HG03060 (cell line): Measurements from ENCODE around the gene DHDH.

Experiments used
- ATAC-seq: cut with Tn5 transposase; IDR thresholded peaks from one replicate; pipeline ENCODE4 v1.9.1; 2021; ENCODE audit warnings: low read depth, moderate number of reproducible peaks; ENCODE audit not compliant: unreplicated experiment

The DHDH gene

DNA sequence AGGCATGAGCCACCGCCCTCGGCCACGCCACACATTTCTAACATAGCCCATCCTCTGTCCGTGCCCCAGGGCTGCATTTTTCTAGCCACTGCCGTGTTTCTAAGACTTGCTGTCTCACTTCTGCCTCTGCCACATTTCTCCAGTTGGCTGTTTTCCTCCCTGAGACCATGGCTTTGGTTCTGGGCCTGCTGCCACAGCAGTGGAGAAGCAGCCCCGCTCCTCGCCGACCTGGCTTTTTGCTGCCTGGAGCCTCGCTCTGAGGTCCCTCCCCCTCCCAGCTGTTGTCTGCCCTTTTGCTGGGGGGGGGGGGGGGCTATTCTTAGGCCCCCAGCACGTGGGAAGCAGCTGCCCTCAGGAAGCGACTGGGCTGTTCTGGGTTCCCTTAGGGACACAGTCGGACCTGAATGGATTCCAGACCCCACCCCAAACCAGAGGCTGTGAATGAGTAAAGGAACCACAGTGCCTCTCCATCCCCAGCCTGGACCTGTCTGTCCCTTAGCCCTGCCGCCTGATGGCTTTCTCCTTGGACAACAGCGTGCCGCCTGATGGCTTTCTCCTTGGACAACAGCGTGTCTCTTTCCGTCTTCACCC lies 56.3 kb downstream of the DHDH start:
- no peak for ATAC-seq

DNA sequence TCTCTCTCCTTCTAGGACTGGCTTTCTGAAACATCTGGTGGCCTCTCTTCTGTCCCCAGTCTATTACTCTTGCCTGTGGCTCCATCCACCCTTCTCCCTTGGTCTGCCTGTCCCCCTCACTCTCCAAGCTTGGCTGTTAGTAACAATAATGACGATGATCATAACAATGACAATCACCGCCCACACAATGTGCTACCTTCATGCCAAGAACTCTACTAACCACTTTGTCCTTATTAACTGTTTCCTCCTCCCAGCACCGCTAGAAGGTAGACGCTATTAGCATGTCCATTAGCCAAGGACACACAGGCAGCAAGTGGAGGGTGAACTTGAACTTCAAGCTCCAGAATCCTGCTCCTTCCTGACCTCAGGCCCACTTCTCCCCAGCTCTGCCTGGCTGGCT lies 56.9 kb downstream of the DHDH start:
- ATAC-seq: no peak

DNA sequence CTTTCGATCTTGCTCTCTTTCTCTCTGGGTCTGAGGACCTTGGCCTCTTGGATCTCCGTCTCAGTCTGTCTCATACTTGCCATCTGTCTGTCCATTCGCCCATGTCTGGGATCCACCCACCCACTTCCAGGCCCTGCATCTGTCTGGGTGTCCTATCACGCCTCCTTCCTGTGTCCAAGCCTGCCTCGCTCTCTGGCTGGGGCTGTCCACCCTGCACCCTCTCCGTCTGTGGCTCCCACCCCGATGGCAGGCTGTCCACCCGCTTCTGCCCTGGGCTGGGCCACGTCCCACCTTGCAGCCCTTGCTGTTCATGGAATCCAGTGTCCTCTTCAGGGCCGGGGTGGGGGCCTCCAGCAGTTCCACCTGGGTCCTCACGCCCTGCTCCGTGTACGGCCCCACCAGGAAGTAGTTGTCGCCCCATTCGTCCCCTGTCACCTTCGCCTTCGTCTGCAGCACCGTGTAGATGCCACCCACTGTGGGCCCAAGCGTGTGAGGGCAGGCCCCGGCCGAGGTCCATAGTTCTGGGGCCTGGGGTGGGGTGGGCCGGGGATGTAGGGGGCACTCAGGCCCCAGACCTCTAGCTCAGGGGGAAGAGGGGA lies 57.6 kb downstream of the DHDH start:
- ATAC-seq: no peak

DNA sequence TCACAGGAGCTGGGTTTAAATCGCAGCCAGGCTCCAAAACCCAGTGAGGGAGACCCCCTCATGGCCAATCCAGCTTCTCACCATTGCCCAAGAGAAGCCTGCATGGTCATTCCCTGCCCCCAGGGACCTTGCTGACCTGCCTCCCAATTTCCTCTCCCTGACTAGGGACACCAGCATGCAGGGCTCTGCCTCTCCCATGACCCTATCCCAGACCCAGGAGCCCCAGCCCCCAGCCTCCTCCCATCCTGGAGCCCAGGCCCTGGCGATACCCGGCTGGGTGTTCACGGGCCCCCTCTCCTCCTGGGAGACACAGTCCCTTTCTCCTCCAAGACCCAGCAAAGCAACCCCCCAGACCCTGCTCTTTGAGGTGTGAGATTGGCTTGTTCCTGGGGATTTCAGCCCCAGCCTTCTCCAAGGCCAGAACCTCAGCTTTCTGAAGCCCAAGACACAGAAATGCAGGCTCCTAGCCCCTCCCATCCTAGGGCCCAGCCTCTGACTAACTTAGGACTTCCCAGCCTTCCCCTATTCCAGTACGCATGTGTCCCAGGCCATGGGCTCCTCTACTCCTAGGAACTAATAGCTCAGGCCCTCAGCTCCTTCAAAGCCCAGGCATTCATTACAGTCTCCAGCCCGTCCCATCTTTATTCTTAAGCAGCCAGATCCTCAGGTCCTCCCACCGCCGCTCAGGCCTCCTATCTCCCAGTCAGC lies 58.5 kb downstream of the DHDH start:
- ATAC-seq: no peak

DNA sequence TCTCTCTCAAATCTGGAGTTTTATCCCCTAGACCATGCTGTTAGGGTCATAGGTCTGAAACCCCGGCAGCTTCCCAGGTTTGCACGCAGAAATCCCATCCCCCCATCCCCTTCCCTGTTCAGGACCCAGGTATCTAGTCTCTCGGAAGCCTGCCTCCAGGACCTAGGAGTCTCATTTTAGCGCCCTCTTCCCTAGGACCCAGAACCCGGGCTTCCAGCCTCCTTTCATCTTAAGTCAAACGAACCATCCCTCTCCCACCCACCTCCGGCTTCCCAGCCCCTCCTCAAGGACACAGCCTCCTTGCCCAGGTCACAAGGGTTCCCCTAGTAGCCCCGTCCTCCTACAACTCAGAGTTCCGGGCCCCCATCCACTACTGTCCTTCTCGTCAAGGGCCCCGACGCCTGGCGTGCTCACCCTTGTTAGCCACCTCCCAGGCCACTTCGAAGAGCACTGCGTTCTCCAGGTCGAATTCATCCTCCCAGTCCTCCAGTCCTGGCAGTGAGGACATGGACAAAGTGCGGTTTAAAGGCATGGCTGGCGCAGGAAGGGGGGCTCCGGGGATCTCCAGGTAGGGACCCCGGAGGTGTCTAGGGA lies 59.2 kb downstream of the DHDH start:
- ATAC-seq: no peak

DNA sequence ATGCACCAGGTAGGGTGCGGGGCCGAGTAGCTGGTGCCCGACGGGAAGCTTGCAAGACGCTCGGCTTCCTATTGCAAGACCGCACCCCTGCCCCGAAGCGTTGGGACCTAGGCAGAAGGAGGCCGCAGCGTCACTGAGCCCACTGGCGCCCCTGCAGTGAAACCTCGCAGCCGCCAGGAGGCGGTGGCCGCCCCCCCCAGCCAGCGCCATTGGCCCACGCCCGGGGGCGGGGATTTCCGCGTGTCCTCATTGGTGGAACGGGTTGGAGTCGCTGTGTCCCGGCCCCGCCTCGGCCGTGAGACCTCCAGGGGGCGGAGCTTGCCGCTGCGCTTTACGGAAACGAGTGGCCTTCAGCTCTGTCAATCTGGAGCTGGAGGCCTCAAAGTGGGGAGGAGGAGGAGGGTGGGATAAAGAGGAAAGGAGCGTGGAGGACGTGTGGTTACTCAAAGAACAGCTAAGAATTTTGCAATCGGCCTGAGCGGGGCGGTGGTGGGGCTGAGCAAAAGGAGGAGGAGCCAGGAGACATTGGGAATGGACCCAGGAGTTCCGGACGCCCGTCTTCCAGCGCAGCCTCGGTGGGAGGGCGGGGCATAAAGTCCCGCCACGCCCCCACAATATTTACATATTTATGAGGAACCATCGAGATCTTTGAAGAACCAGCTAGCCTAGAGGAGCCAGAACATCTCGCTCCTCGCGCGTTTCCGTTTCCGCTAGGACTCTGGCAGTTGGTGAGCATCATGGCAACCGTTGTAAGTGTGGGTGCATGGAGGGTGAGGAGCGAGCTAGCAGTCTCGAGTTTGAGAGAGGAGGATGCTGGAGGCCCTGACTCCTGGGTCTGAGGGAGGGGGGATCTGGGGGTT lies 59.9 kb downstream of the DHDH start, which contains the start of the genes GYS1 and RUVBL2:
TSS of gene GYS1 (minus strand) at position 135 of the 860 bp plus-strand sequence. CDS start 197 bp downstream, outside the sequence.
TSS of gene RUVBL2 (plus strand) at position 713 of the 860 bp plus-strand sequence. CDS start at position 738, 25 bp downstream.
- ATAC-seq: peak; percentile 69

DNA sequence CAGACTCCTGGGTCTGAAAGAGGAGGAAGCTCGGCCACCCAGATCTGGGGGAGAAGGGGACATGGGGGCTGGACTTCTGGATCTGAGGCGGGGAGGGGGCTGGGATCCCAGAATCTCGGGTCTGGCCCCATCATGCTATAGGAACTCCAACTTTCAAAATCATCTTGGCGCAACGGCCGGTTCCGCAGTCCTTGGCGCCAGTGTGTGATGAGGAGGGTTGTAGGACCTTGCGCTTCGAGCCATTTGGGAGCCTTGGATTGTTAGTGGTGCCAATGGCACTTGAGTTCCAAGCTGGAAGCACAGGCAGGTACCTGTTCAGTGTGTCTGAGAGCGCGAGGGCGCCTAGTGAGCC lies 60.5 kb downstream of the DHDH start:
- no peak for ATAC-seq
